Measurements from ENCODE around the gene KLRC1.
"Not testable (repeated sequence)": the region's sequence is repeated elsewhere in the genome, so short reads cannot be mapped to it uniquely, and the experiment has no call there.

Gene KLRC1

GRCh38 chr12:10437601-10438000, 15.6 kb downstream of the KLRC1 start:
- H3K4me1 ChIP-seq (ENCODE audit: insufficient read depth, insufficient read length); H3K36me3 ChIP-seq (ENCODE audit: insufficient read depth, insufficient read length, low read length); H3K9me3 ChIP-seq (ENCODE audit: insufficient read depth, low read length); H3K27me3 ChIP-seq (ENCODE audit: insufficient read depth, insufficient read length); H3K4me3 ChIP-seq (ENCODE audit: insufficient read length, low read depth); DNase-seq (ENCODE audit: low read depth, low spot score); H3K9ac ChIP-seq (ENCODE audit: insufficient read length, low read depth): not testable (repeated sequence)

- H3K4me3 ChIP-seq (ENCODE audit: insufficient read length, low read depth); H3K36me3 ChIP-seq (ENCODE audit: insufficient read depth, insufficient read length, low read length); H3K9ac ChIP-seq (ENCODE audit: insufficient read length, low read depth); H3K27me3 ChIP-seq (ENCODE audit: insufficient read depth, insufficient read length); H3K4me1 ChIP-seq (ENCODE audit: insufficient read depth, insufficient read length); DNase-seq (ENCODE audit: low read depth, low spot score); H3K9me3 ChIP-seq (ENCODE audit: insufficient read depth, low read length): not testable (repeated sequence)
Observed at GRCh38 chr12:10435816-10436215, 17.4 kb downstream of the KLRC1 start, which contains the start of gene KLRC2. TSS of gene KLRC2 (minus strand) at chr12:10436010. CDS start at chr12:10435986, 24 bp downstream.

GRCh38 chr12:10430623-10431022, 22.6 kb downstream of the KLRC1 start:
- not testable (repeated sequence) for H3K4me1 ChIP-seq (ENCODE audit: insufficient read depth, insufficient read length); H3K4me3 ChIP-seq (ENCODE audit: insufficient read length, low read depth); DNase-seq (ENCODE audit: low read depth, low spot score); H3K9ac ChIP-seq (ENCODE audit: insufficient read length, low read depth); H3K9me3 ChIP-seq (ENCODE audit: insufficient read depth, low read length); H3K36me3 ChIP-seq (ENCODE audit: insufficient read depth, insufficient read length, low read length); H3K27me3 ChIP-seq (ENCODE audit: insufficient read depth, insufficient read length)

- DNase-seq (ENCODE audit: low read depth, low spot score); H3K36me3 ChIP-seq (ENCODE audit: insufficient read depth, insufficient read length, low read length); H3K4me1 ChIP-seq (ENCODE audit: insufficient read depth, insufficient read length); H3K9ac ChIP-seq (ENCODE audit: insufficient read length, low read depth); H3K27me3 ChIP-seq (ENCODE audit: insufficient read depth, insufficient read length); H3K4me3 ChIP-seq (ENCODE audit: insufficient read length, low read depth); H3K9me3 ChIP-seq (ENCODE audit: insufficient read depth, low read length): not testable (repeated sequence)
Observed at GRCh38 chr12:10425938-10426337, 27.2 kb downstream of the KLRC1 start.

- not testable (repeated sequence) for DNase-seq (ENCODE audit: low read depth, low spot score)
Observed at GRCh38 chr12:10424260-10424899, 28.8 kb downstream of the KLRC1 start.

GRCh38 chr12:10422159-10422558, 31.0 kb downstream of the KLRC1 start:
- not testable (repeated sequence) for H3K4me1 ChIP-seq (ENCODE audit: insufficient read depth, insufficient read length); DNase-seq (ENCODE audit: low read depth, low spot score); H3K4me3 ChIP-seq (ENCODE audit: insufficient read length, low read depth); H3K27me3 ChIP-seq (ENCODE audit: insufficient read depth, insufficient read length); H3K9ac ChIP-seq (ENCODE audit: insufficient read length, low read depth); H3K9me3 ChIP-seq (ENCODE audit: insufficient read depth, low read length); H3K36me3 ChIP-seq (ENCODE audit: insufficient read depth, insufficient read length, low read length)

More at GRCh38 chr12:10424260-10424899, 28.8 kb downstream of the KLRC1 start:
- not testable (repeated sequence) for H3K36me3 ChIP-seq (ENCODE audit: insufficient read depth, insufficient read length, low read length); H3K27me3 ChIP-seq (ENCODE audit: insufficient read depth, insufficient read length); H3K9me3 ChIP-seq (ENCODE audit: insufficient read depth, low read length); H3K4me3 ChIP-seq (ENCODE audit: insufficient read length, low read depth); H3K9ac ChIP-seq (ENCODE audit: insufficient read length, low read depth); H3K4me1 ChIP-seq (ENCODE audit: insufficient read depth, insufficient read length)

- H3K4me1 ChIP-seq (ENCODE audit: insufficient read depth, insufficient read length); H3K9me3 ChIP-seq (ENCODE audit: insufficient read depth, low read length); H3K36me3 ChIP-seq (ENCODE audit: insufficient read depth, insufficient read length, low read length); DNase-seq (ENCODE audit: low read depth, low spot score); H3K27me3 ChIP-seq (ENCODE audit: insufficient read depth, insufficient read length); H3K4me3 ChIP-seq (ENCODE audit: insufficient read length, low read depth); H3K9ac ChIP-seq (ENCODE audit: insufficient read length, low read depth): not testable (repeated sequence)
Observed at GRCh38 chr12:10420334-10420733, 32.8 kb downstream of the KLRC1 start, which contains the start of gene KLRC3. TSS of gene KLRC3 (minus strand) at chr12:10420595. CDS start at chr12:10420550, 45 bp downstream.

- H3K27me3 ChIP-seq (ENCODE audit: insufficient read depth, insufficient read length), result no peaks in the 10 kb centered on the region
- DNase-seq (ENCODE audit: low read depth, low spot score), result no peak
- no peak within 1 kb of the TSS for H3K4me3 ChIP-seq (ENCODE audit: insufficient read length, low read depth)
- H3K9me3 ChIP-seq (ENCODE audit: insufficient read depth, low read length), result peaks cover 5% of the 10 kb centered on the region; the same call in 1 of the 2 replicates
- no peak within 1 kb of the TSS for H3K9ac ChIP-seq (ENCODE audit: insufficient read length, low read depth)
- no peaks in the 10 kb centered on the region for H3K36me3 ChIP-seq (ENCODE audit: insufficient read depth, insufficient read length, low read length)
- TF ChIP-seq YY1 (IDR thresholded peaks at IDR 0.05; ENCODE audit: insufficient read depth, insufficient read length), result no peak
- no peak for TF ChIP-seq ZNF274 (IDR thresholded peaks at IDR 0.05; ENCODE audit: low read depth, low read length)
- no peak for TF ChIP-seq SUZ12 (IDR thresholded peaks at IDR 0.05; ENCODE audit: extremely low read depth, insufficient read depth, insufficient read length)
- no peaks in the 10 kb centered on the region for H3K4me1 ChIP-seq (ENCODE audit: insufficient read depth, insufficient read length)
Observed at GRCh38 chr12:10409392-10409791, 43.8 kb downstream of the KLRC1 start, which contains the start of gene KLRC4. TSS of gene KLRC4 (minus strand) at chr12:10409757. CDS start at chr12:10409575, 182 bp downstream.
